SH-SY5Y (cell line): Measurements from ENCODE around the gene GTPBP2.
A peak's percentile ranks its signal among the peaks of the same experiment; 100 is the strongest.

Source experiments
- GATA2 ChIP-seq: IDR thresholded peaks from 2 replicates; pipeline ENCODE4 v1.6.1; 2011; ENCODE audit warnings: mild to moderate bottlenecking, low read depth, low read length
- GATA3 ChIP-seq: IDR thresholded peaks from 2 replicates; pipeline ENCODE4 v1.6.1; 2011; ENCODE audit warnings: low read depth, mild to moderate bottlenecking, low read length, moderate library complexity

Gene GTPBP2

DNA sequence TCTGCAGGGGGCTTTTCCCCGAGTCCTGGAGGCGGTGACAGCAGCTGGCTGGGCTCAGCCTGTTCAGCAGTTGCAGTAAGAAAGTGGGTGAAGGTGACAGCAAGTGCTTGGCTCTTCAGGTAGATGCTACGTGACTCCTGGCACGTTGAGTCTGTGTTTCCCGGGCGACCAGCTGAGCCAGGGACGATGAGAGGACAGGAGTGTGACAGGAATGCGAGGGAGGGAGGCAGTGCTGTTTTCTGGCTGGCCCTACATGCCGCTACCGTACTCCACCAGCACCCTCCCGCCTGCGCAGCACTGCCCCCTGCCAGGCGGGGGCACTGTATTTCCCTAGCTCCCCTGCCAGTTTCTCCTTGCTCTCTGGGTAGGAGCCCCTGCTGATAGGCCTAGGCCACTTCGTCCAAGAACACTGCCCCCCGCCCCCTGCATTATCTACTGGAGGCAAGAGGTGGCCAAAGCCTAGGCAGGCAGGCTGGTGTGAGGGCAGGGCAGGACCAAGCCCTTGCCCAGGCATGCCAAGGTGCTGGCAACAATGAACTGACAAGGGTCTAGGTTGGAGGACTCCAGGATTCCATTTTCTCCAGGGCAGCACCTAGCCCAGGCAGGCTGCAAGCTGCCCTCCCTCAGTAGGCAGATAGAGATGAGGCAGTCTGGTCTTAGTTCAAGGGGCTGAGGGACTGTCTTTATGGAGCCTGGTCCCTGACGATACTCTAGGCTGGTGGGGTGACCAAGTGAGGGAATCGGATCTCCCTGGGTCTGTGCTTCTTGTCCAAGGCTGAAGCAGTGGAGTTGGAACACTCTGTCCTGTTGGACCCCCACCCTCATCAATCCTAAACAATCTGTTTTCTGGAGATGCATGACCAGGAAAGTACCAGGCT, 39.3 kb upstream of the GTPBP2 start:
- TF ChIP-seq GATA3 (no peak), GATA2 (no peak)

DNA sequence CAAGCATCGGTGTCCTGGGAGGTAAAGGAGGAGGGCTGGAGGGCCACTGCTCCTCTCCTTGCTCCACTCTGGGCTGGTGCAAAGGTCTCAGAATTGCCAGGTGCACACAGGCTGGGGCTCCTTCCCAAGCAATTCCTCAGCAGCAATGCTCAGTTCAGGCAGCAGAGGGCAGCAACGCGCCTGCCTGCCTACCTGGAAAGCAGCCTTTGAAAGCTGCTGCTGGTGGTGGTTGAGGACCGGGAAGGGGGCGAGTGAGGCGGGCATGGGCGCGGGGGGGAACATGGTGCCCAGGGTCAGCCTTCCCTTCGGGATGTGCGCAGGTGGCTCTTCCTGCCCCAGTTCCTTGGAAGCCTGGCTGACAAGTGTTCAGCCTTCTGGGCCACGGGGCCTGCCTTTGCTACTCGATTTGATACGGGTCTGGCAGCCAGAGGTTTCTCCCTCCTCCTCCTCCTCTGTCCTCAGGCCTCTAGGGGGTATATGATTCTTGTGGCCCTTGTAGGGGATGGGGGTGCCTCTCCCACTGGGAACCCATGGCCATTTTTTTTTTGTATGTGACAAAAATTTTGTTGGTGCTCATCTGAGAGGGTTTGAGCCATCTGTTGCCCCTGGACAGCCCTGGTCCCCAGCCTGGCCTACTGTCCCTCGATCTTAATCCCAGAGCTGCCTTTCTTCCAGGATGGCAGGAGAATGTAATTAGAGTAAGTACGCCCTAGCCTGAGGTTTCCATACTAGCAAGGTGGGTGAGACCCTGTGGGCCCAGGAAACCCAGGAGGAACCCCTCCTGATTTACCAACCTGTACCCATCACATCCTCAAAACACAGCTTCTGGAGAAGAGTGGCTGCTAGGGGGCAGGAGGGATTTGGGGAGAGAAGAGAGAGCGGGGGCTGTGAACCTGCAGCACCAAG, 38.4 kb upstream of the GTPBP2 start:
- TF ChIP-seq GATA2 (no peak), GATA3 (no peak)

DNA sequence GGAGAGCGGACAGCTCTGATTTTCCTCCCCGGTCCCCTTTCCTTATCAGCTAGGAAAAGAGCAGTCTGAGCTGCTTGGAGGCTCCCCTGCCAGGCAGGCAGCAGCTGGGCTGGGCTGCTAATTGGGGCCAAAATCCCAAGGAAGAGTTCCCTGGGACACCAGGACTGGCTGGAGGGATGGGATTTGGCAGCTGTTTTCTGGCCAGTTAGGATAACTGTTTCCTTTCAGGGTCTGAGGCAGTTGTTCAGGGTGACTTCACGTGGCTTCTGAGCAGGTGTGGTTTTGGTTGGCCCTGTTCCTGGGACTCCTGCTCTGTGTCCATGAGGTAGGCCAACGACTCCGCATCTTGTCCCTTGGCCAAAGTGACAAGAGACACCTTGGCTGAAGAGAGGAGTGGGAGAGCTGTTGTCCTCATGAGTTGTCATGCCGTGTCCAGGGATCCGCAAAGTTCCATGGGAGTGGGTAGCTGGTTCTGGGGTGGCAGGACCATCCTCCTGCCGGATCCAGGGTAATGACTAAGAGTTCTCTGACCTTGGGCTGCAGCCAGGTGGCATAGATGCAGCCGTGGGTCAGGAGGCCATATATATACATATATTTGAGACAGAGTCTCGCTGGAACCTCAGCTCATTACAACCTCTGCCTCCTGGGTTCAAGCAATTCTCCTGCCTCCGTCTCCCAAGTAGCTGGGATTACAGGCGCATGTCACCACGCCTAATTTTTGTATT, 37.3 kb upstream of the GTPBP2 start:
- TF ChIP-seq GATA2 (no peak), GATA3 (no peak)

DNA sequence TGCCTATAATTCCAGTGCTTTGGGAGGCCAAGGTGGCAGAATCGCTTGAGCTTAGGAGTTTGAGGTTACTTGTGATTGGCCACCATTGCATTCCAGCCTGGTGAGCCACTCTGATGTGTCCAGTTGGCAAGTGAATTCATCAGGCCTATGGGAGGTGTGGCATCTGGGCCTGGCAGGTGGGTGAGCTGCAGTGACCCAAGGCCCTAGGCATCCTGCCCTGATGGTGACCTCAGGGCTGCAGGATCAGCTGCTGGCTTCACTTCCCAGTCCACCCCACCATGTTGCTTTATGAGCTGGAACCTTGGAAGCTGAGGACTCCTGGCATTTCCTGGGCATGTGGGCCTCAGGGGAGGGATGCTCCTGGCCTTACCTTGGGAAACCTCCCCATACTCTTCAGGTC, 36.3 kb upstream of the GTPBP2 start:
- TF ChIP-seq GATA2 (no peak), GATA3 (no peak)

- TF ChIP-seq GATA3: no peak
- no peak for TF ChIP-seq GATA2
Observed at GRCh38 chr6:43658161-43658560, 29.1 kb upstream of the GTPBP2 start.

- TF ChIP-seq GATA2 (no peak), GATA3 (no peak)
Observed at GRCh38 chr6:43657221-43657802, 28.2 kb upstream of the GTPBP2 start.

DNA sequence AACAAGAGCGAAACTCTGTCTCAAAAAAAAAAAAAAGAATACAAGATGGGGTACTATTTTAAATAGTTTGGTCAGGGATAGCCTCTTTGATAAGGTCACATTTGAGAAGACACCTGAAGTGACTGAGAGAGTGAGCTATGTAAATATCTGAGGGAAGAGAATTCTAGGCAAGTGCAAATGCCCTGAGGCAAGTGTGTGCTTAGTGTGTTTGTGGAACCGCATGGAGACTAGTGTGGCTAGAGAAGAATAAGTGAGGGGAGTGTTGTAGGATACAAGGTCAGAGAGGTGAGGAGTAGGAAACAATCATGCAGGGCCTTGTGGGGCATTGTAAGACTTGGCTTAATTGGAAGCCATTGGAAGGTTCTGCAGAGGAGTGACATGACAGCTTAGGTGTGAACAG, 19.2 kb upstream of the GTPBP2 start:
- TF ChIP-seq GATA2: no peak
- TF ChIP-seq GATA3: no peak

DNA sequence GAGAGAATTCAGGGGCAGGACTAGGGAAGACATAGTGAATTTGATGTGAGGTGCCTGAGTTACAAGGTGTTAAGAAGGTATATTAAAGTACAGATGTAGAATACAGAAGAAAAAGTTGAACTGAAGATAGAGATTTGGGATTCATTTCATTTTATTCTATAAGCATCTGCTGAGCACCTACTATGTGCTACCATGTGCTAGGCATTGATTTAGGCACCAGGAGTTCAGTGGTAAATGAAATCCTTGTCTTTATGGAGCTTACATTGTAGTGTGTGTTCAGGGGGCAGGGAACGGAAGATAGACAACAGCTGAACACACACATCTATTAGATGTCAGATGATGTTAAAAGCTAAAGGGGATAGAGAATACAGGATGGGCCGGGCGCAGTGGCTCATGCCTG, 18.5 kb upstream of the GTPBP2 start:
- TF ChIP-seq GATA2 (no peak), GATA3 (no peak)

DNA sequence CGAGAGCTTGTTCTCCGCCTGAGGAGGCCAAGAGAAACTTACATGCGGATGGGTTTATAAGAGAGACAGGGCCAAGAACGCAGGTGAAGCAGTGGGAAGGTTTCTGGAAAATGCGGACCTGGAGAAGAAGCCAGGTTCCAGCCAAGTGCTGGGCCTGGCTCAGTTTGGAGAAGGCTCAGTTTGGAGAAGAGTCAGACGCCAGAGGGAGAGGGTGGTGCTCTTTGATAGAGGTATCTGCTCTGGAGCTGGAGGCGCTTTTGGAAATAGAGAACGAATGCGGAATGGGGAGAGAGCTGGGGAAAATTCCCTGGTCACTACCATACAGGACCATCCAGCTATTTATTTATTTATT, 16.5 kb upstream of the GTPBP2 start:
- no peak for TF ChIP-seq GATA2

- TF ChIP-seq GATA2 (no peak), GATA3 (no peak)
Observed at GRCh38 chr6:43644940-43645612, 16.0 kb upstream of the GTPBP2 start, which contains the start of gene RSPH9. Gene RSPH9, plus strand, starts transcription at chr6:43645036. Its CDS starts 63 bp downstream, at chr6:43645099.

- TF ChIP-seq GATA2: peak; percentile 89
- no peak for TF ChIP-seq GATA3
Observed at GRCh38 chr6:43639984-43640800, 11.1 kb upstream of the GTPBP2 start.

GRCh38 chr6:43636308-43636659, 7.2 kb upstream of the GTPBP2 start:
- TF ChIP-seq GATA3 (no peak), GATA2 (no peak)
